HepG2 (cell line): ENCODE results near the gene TNFSF9. TPM values are rescaled to one million over a fixed set of nuclear protein-coding genes. Genes with fewer than 3 reads are reported as not detected.

Experiments
- DMAP1 ChIP-seq: IDR thresholded peaks from 2 replicates; pipeline ENCODE4 v1.6.1; 2016
- FOXO4 ChIP-seq: sonication (generic); formaldehyde crosslinking; conservative IDR thresholded peaks from 2 replicates; pipeline ENCODE4 v1.8.1; 2023; ENCODE audit warnings: missing genetic modification reagents
- IKZF1 ChIP-seq: fragments of 450-650 bp; IDR thresholded peaks from 2 replicates; pipeline ENCODE4 v1.7.1; 2016
- JUNB ChIP-seq: sonication (generic); formaldehyde crosslinking; IDR thresholded peaks from 2 replicates; pipeline ENCODE4 v1.8.0; 2022; ENCODE audit warnings: missing genetic modification reagents, mild to moderate bottlenecking, borderline replicate concordance
- SRSF4 ChIP-seq: fragments of 200-400 bp; formaldehyde crosslinking; IDR thresholded peaks from one replicate; pipeline ENCODE4 v1.6.1; 2018; ENCODE audit warnings: mild to moderate bottlenecking, low read depth, low read length, moderate library complexity; ENCODE audit not compliant: poor library complexity, severe bottlenecking
- USF2 ChIP-seq, 2 experiments: sonication (generic) in 1 of 2; formaldehyde crosslinking in 1 of 2; IDR thresholded peaks; 2 replicates each; pipeline versions ENCODE4 v1.5.1 to v1.6.1; 2011 to 2020; ENCODE audit warnings: borderline replicate concordance in 1 of 2, low read depth in 1 of 2, low read length in 1 of 2, mild to moderate bottlenecking in 1 of 2, missing genetic modification reagents in 1 of 2, moderate library complexity in 1 of 2
- ZBTB40 ChIP-seq, 2 experiments: fragments of 450-650 bp in 1 of 2; sonication (generic) in 1 of 2; formaldehyde crosslinking in 1 of 2; IDR thresholded peaks; 2 replicates each; pipeline versions ENCODE4 v1.6.1 to v1.8.0; 2016 to 2022; ENCODE audit warnings: antibody characterized with exemption in 1 of 2, mild to moderate bottlenecking in 1 of 2, missing genetic modification reagents in 1 of 2
- ZNF224 ChIP-seq: sonication (generic); formaldehyde crosslinking; IDR thresholded peaks from 2 replicates; pipeline ENCODE4 v1.5.0; 2020; ENCODE audit warnings: mild to moderate bottlenecking, missing genetic modification reagents
- ZNF253 ChIP-seq: sonication (generic); formaldehyde crosslinking; IDR thresholded peaks from 2 replicates; pipeline ENCODE4 v1.8.0; 2022; ENCODE audit warnings: mild to moderate bottlenecking, missing genetic modification reagents, borderline replicate concordance
- ZNF773 ChIP-seq: sonication (generic); formaldehyde crosslinking; IDR thresholded peaks from 2 replicates; pipeline ENCODE4 v1.4.0; 2020; ENCODE audit warnings: missing genetic modification reagents, borderline replicate concordance
- ZSCAN21 ChIP-seq: sonication (generic); formaldehyde crosslinking; IDR thresholded peaks from 2 replicates; pipeline ENCODE4 v1.8.0; 2022; ENCODE audit warnings: mild to moderate bottlenecking, missing genetic modification reagents, moderate library complexity, borderline replicate concordance
- polyA plus RNA-seq, 8 experiments: library from polyadenylated mRNA; depleted of rRNA in 3 of 8; stranded (reverse) in 7 of 8; unstranded in 1 of 8; fragments of >200 nt; fragmentation: Illumina TruSeq in 4 of 8; extraction: Trizol in 4 of 8; gene quantifications; 2 replicates each; pipeline versions ENCODE4 v1.2.1 to v1.2.3, GENCODE V29; 2011 to 2016; ENCODE audit warnings: low read depth in 4 of 8, missing spikeins in 1 of 8, mixed read lengths in 1 of 8; ENCODE audit not compliant: insufficient read depth in 1 of 8
- total RNA-seq, 5 experiments: library from RNA; depleted of rRNA; stranded (reverse); fragments of >200 nt; fragmentation: Illumina TruSeq; extraction: Trizol; gene quantifications; 2 replicates each; pipeline ENCODE4 v1.2.3, GENCODE V29; 2016; ENCODE audit warnings: low read depth in 1 of 5
- TF ChIP-seq, protein P1 (sequence below): sonication (generic); formaldehyde crosslinking; IDR thresholded peaks from 2 replicates; pipeline ENCODE4 v1.4.0; 2020; ENCODE audit warnings: missing genetic modification reagents

The TNFSF9 gene
- total and polyA plus RNA-seq, 2 of the 13 experiments (the other 11 are each of a cell fraction or from before 2014, with no cell fraction given), result 1.0 to 1.8 TPM

DNA sequence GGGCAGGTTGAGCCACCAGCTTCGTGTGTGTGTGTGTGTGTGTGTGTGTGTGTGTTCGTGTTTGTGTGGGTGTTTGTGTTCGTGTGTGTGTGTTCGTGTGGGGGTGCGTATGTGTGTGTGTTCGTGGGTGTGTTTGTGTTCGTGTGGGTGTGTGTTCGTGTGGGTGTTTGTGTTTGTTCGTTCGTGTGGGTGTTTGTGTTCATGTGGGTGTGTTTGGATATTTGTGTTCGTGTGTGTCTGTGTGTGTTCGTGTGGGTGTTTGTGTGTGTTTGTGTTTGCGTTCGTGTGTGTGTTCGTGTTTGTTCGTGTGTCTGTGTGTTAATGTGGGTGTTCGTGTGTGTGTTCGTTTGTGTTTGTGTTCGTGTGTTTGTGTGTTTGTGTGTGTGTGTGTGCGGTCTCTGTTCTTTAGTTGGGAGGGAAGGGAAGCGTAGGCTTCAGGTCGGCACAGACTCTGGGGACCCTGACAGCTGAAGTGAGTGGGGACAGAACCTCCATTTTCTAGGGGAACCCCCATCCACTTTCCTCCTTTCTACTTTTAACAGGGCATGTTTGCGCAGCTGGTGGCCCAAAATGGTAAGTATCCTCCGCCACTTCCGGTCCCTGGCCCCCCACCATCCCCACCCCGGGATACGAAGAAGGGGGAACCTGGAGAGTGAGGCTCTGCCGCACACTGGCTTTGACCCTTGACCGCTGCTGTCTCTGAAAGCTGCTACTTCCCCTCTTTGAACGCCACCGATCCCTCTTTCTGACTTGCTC is 1.6 kb downstream of the TNFSF9 start (continued):
- TF ChIP-seq ZBTB40 (IDR thresholded peaks at IDR 0.05) (peak; percentile 12; the same call in 1 of the 2 replicates), ZBTB40 (CRISPR knock-in tag; IDR thresholded peaks at IDR 0.05) (no peak), FOXO4 (CRISPR knock-in tag) (no peak), DMAP1 (CRISPR knock-in tag) (no peak), ZNF253 (CRISPR knock-in tag) (no peak), USF2 (IDR thresholded peaks at IDR 0.05; ENCODE audit: low read depth, low read length) (no peak), USF2 (CRISPR knock-in tag; IDR thresholded peaks at IDR 0.05; ENCODE audit: borderline replicate concordance) (no peak), IKZF1 (0 out of 2 replicates have a peak, but pooled peaks have one; percentile 55), ZNF773 (CRISPR knock-in tag) (no peak), SRSF4 (no peak), ZNF224 (no peak), ZSCAN21 (CRISPR knock-in tag) (no peak), JUNB (CRISPR knock-in tag) (0 out of 2 replicates have a peak, but pooled peaks have one; percentile 33)
- TF ChIP-seq, protein P1, sequence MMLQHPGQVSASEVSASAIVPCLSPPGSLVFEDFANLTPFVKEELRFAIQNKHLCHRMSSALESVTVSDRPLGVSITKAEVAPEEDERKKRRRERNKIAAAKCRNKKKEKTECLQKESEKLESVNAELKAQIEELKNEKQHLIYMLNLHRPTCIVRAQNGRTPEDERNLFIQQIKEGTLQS (CRISPR knock-in tag), result no peak
